DOHH2 (cell line): Measurements from ENCODE around the gene ANKRD55.
A peak's percentile ranks its signal among the peaks of the same experiment; 100 is the strongest.

Experiments used
- H3F3A ChIP-seq: fragments of 200-600 bp; sonication (generic), shearing (Covaris generic); 2 replicates; pipeline ENCODE4 v1.6.0; 2016; ENCODE audit warnings: antibody characterized with exemption, mild to moderate bottlenecking; ENCODE audit not compliant: control insufficient read depth, insufficient read depth
- H3K27ac ChIP-seq: fragments of 200-600 bp; sonication (generic); 2 replicates; pipeline ENCODE4 v1.5.1; 2014; ENCODE audit warnings: low read depth, mild to moderate bottlenecking, low read length, moderate library complexity
- H3K27me3 ChIP-seq: fragments of 200-600 bp; sonication (generic); 2 replicates; pipeline ENCODE4 v1.6.1; 2014; ENCODE audit warnings: mild to moderate bottlenecking, low read length, mixed read lengths; ENCODE audit not compliant: control insufficient read depth
- H3K36me3 ChIP-seq: fragments of 200-600 bp; sonication (generic); 2 replicates; pipeline ENCODE4 v1.6.1; 2014; ENCODE audit warnings: mild to moderate bottlenecking, low read length, moderate library complexity, mixed read lengths; ENCODE audit not compliant: control insufficient read depth
- H3K4me1 ChIP-seq: fragments of 200-600 bp; sonication (generic); 2 replicates; pipeline ENCODE4 v1.6.1; 2014; ENCODE audit warnings: mild to moderate bottlenecking, low read length, mixed read lengths; ENCODE audit not compliant: control insufficient read depth
- H3K4me2 ChIP-seq: fragments of 200-600 bp; sonication (generic); 2 replicates; pipeline ENCODE4 v1.6.0; 2014; ENCODE audit warnings: mild to moderate bottlenecking, low read length, moderate library complexity
- H3K4me3 ChIP-seq: fragments of 200-600 bp; sonication (generic); 2 replicates; pipeline ENCODE4 v1.5.1; 2014; ENCODE audit warnings: mild to moderate bottlenecking, low read length, mixed read lengths
- H3K79me2 ChIP-seq: fragments of 200-600 bp; sonication (generic); 2 replicates; pipeline ENCODE4 v1.6.1; 2014; ENCODE audit warnings: mild to moderate bottlenecking, low read length, mixed read lengths; ENCODE audit not compliant: control insufficient read depth
- H3K9me2 ChIP-seq: fragments of 200-600 bp; sonication (generic); replicated peaks from 2 replicates; pipeline ENCODE4 v1.6.1; 2014; ENCODE audit warnings: mild to moderate bottlenecking, low read length, mixed read lengths; ENCODE audit not compliant: control insufficient read depth
- H3K9me3 ChIP-seq: fragments of 200-600 bp; sonication (generic); 2 replicates; pipeline ENCODE4 v1.6.1; 2014; ENCODE audit warnings: antibody characterized with exemption, low read length, mixed read lengths; ENCODE audit not compliant: control insufficient read depth, insufficient read depth
- H4K20me1 ChIP-seq: fragments of 200-600 bp; sonication (generic); 2 replicates; pipeline ENCODE4 v1.6.0; 2014; ENCODE audit warnings: low read depth, mild to moderate bottlenecking, antibody characterized with exemption, low read length, moderate library complexity; ENCODE audit not compliant: control insufficient read depth, insufficient read depth
- EZH2phosphoT487 ChIP-seq: fragments of 200-600 bp; sonication (generic); IDR thresholded peaks from 2 replicates; pipeline ENCODE4 v1.6.1; 2017; ENCODE audit warnings: borderline replicate concordance, mild to moderate bottlenecking, antibody characterized with exemption, low read length, moderate library complexity, mixed read lengths
- TF ChIP-seq, protein P1 (sequence below): fragments of 200-600 bp; sonication (generic); IDR thresholded peaks from one replicate; pipeline ENCODE4 v1.5.1; 2014; ENCODE audit warnings: antibody characterized with exemption, mild to moderate bottlenecking, low read depth, low read length; ENCODE audit not compliant: poor library complexity, severe bottlenecking

The ANKRD55 gene

DNA sequence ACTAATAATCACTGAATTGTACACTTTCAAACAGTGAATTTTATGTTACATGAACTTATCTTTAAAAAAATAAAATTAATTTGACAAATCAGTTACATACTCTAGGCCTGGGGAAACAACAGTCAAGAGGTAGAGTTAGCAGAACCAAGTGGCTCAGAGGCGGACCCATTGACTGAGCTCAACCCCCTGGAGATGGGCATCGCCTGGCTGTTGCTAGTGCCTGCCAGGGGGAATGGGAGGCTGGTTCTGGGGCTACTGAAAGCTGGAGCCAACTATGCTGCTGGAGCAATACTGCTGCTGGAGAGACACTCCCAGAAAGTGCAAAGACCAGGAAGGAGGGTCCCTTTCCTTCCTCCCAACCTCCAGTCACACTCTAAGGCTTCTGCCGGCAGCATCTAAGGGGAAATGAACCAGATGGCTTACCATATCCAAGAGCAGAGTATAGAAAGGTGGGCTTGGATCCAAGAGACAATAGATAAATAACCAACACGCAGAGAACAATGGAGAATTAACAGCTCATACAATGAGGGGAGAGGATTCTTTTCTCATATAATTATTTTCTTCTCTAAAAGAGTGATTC, 40.3 kb upstream of the ANKRD55 start:
- H3K36me3 ChIP-seq = no peaks in the 10 kb centered on the region
- no peaks in the 10 kb centered on the region for H4K20me1 ChIP-seq
- no peaks in the 10 kb centered on the region for H3F3A ChIP-seq
- no peak overlapping the region for H3K27ac ChIP-seq
- peaks cover 8% of the 10 kb centered on the region; the same call in 1 of the 2 replicates for H3K4me1 ChIP-seq
- no peak overlapping the region for H3K4me3 ChIP-seq
- H3K9me2 ChIP-seq = no peaks in the 10 kb centered on the region
- H3K79me2 ChIP-seq = no peaks in the 10 kb centered on the region
- TF ChIP-seq EZH2phosphoT487 = no peak
- TF ChIP-seq, protein P1, sequence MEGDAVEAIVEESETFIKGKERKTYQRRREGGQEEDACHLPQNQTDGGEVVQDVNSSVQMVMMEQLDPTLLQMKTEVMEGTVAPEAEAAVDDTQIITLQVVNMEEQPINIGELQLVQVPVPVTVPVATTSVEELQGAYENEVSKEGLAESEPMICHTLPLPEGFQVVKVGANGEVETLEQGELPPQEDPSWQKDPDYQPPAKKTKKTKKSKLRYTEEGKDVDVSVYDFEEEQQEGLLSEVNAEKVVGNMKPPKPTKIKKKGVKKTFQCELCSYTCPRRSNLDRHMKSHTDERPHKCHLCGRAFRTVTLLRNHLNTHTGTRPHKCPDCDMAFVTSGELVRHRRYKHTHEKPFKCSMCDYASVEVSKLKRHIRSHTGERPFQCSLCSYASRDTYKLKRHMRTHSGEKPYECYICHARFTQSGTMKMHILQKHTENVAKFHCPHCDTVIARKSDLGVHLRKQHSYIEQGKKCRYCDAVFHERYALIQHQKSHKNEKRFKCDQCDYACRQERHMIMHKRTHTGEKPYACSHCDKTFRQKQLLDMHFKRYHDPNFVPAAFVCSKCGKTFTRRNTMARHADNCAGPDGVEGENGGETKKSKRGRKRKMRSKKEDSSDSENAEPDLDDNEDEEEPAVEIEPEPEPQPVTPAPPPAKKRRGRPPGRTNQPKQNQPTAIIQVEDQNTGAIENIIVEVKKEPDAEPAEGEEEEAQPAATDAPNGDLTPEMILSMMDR = no peak
- H3K9me3 ChIP-seq = no peaks in the 10 kb centered on the region
- no peak overlapping the region for H3K4me2 ChIP-seq
- H3K27me3 ChIP-seq = no peaks in the 10 kb centered on the region

DNA sequence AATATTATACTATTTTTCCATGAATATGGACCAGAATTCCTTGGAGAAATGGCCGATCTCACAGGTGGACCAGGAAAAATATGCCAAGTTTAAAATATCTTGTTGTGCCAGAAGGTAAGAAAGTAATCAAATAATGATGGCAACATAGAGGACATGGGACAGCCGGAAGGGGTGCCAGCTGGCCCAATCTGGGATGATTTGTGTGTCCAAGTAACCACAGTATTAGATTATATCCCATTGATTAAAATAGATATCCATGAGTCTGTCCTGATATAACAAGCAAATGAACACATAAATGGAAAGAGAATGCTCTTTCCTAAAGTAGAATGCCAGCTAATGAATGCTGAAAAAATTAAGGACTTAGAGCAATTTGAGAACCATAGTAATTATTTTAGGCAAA, 39.6 kb upstream of the ANKRD55 start:
- Histone ChIP-seq H3K79me2 (no peaks in the 10 kb centered on the region), H3K4me2 (no peak overlapping the region), H3K4me3 (no peak overlapping the region), H3K4me1 (peaks cover 8% of the 10 kb centered on the region; the same call in 1 of the 2 replicates), H3F3A (no peaks in the 10 kb centered on the region), H3K9me2 (no peaks in the 10 kb centered on the region), H3K9me3 (no peaks in the 10 kb centered on the region), H3K27me3 (no peaks in the 10 kb centered on the region), H4K20me1 (no peaks in the 10 kb centered on the region), H3K36me3 (no peaks in the 10 kb centered on the region), H3K27ac (no peak overlapping the region)
- TF ChIP-seq, protein P1 = no peak
- no peak for TF ChIP-seq EZH2phosphoT487

DNA sequence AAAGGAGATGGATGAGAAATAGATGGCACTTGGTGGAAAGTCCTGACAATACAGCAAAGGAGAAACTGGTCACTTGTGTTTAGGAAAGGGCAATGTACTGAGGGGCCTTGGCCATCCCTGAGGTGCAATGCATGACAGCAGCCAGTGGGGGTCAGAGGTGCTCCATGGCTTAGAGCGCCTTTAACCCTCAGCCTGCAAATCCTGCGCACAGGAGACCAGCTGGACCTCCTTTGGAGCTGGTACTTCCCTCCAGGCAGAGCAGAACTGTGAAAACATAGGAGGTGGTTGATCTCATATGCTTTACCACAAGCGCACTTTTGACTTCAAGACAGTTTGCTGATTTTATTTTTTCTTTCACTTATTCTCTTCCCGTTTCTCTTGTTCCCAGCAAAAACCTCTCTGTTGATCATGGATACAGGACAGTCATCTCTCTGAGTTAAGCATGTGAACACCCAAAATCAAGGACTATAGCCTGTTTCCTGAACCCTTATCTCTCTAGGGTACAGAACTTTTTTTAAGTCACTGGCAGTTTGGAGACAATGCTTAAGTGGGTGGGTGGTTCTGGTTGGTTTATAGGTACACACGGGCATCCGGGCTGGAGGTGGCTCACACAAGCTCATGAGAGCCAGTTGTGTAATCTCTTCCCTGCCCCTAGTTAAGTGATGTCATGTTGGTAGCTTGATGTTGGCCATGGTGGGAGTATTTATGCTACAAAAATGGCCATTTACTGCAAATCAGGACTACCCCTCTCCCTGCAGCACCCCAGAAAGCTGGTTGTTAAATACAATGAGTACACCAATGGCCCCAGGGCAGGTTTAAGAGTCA, 37.6 kb upstream of the ANKRD55 start:
- Histone ChIP-seq H3F3A (no peaks in the 10 kb centered on the region), H3K36me3 (no peaks in the 10 kb centered on the region), H3K27ac (no peak overlapping the region), H3K79me2 (no peaks in the 10 kb centered on the region), H3K4me2 (no peak overlapping the region), H3K9me2 (no peaks in the 10 kb centered on the region), H3K4me3 (no peak overlapping the region), H3K27me3 (no peaks in the 10 kb centered on the region), H3K9me3 (no peaks in the 10 kb centered on the region), H4K20me1 (no peaks in the 10 kb centered on the region), H3K4me1 (peaks cover 8% of the 10 kb centered on the region; the same call in 1 of the 2 replicates)
- TF ChIP-seq, protein P1 = peak; percentile 96
- TF ChIP-seq EZH2phosphoT487 = no peak
